Adrenal gland (tissue), 5 donors: ENCODE data around the gene PTPRQ.

Experiments used
- POLR2A ChIP-seq, 2 donors: fragments of 450-650 bp; IDR thresholded peaks; one replicate each; pipeline ENCODE4 v1.6.1; 2017; ENCODE audit warnings: antibody characterized with exemption in 2 of 2, mild to moderate bottlenecking in 2 of 2, moderate library complexity in 1 of 2
- TF ChIP-seq, protein P1 (sequence below), 6 experiments: fragments of 450-650 bp in 4 of 6; fragments of 200-600 bp in 2 of 6; sonication (generic) in 1 of 6; IDR thresholded peaks; 1 replicate in 5 of 6; 2 replicates in 1 of 6; pipeline versions ENCODE4 v1.5.1 to v1.8.0; 2016 to 2021; ENCODE audit warnings: antibody characterized with exemption in 6 of 6, mild to moderate bottlenecking in 2 of 6, moderate library complexity in 1 of 6
- donor health status: DM: no; HTN: no; CAD: no.

DNA sequence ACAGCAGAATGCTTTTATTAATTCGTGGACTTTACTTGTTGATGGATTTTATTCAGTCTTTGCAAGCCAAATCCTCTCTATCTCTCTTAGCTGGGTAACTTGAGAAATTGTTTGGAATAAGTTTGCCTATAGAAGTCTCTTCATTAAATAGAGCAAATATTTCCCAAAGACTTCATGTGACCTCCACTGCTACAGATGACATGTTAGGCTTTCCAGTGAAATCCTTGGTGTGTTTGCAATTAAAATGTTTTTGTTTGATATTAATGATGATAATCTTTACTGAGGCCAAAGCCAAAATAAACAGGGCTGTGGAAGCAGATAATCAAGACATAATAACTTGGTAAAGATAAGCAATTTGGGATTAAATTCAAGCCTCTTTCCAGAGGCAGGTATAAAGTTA is 267.8 kb downstream of the PTPRQ start:
- TF ChIP-seq, protein P1, sequence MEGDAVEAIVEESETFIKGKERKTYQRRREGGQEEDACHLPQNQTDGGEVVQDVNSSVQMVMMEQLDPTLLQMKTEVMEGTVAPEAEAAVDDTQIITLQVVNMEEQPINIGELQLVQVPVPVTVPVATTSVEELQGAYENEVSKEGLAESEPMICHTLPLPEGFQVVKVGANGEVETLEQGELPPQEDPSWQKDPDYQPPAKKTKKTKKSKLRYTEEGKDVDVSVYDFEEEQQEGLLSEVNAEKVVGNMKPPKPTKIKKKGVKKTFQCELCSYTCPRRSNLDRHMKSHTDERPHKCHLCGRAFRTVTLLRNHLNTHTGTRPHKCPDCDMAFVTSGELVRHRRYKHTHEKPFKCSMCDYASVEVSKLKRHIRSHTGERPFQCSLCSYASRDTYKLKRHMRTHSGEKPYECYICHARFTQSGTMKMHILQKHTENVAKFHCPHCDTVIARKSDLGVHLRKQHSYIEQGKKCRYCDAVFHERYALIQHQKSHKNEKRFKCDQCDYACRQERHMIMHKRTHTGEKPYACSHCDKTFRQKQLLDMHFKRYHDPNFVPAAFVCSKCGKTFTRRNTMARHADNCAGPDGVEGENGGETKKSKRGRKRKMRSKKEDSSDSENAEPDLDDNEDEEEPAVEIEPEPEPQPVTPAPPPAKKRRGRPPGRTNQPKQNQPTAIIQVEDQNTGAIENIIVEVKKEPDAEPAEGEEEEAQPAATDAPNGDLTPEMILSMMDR (IDR thresholded peaks at IDR 0.05): no peak
- no peak for TF ChIP-seq POLR2A (IDR thresholded peaks at IDR 0.05)
